Fibroblast of the aortic adventitia (primary cell): ENCODE data around the gene ADD1. TPM values are rescaled to one million over a fixed set of nuclear protein-coding genes. Genes with fewer than 3 reads are reported as not detected.

Experiments used
- DNase-seq: peaks from one replicate; pipeline ENCODE4 v3.0.0-alpha.2; 2010; ENCODE audit warnings: low read depth
- H3K4me3 ChIP-seq: 2 replicates; pipeline ENCODE4 v1.5.1; 2011; ENCODE audit warnings: low read depth, mild to moderate bottlenecking, control low read depth, low read length, moderate library complexity
- total RNA-seq: library from RNA; depleted of rRNA; stranded (reverse); fragments of >200 nt; gene quantifications from 2 replicates; pipeline ENCODE4 v1.2.3, GENCODE V29; 2012; ENCODE audit warnings: low replicate concordance
- TF ChIP-seq, protein P1 (sequence below): IDR thresholded peaks from 2 replicates; pipeline ENCODE4 v1.5.1; 2011; ENCODE audit warnings: mild to moderate bottlenecking, low read length, control low read depth, inconsistent platforms; ENCODE audit not compliant: insufficient read depth

The ADD1 gene
- total RNA-seq, 1 donor: 168 TPM

DNA sequence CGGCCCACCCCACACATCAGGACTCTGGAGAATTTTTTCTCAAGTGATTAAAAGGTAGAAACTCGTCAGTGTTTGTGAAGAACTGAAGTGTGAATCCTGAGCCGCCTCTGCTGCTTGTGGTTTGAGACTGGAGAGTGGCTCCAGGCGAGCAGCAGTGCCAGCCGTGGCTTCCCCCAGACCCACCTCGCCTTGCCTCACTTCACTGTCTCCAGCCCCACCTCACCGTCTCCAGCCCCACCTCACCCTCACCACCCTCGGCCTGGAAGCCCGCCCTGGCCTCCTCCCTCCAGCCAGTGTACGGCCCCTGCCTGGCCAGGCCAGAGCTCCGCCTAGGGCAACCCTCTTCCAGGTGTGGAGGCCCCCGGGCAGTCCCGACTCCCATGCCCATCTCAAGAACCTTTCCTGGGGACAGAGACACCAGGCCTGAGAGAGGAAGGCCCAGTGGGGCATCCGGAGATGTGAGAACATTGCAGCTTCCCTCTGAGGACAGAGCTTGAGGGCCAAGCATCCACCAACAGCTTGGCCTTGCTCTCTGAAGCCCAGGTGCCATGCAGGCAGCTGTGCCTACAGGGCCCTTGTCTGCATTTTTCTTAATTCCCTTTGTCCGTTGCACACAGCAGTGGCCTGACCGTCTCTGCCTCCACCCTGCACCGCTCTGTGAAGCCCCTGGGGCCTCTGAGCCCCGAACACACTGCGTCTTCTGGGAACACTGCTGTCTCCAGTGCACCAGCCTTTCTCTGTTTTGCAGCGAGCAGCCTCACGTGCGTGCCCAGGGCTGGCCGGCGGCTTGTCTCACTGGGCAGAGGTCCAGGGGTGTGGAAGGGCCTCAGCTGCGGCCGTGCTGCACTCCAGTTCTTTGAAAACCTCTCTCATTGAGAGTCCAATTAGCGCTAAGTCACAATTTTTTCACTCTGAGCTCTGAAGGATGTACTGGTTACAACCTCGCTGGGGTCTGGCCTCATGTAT is 37.0 kb upstream of the ADD1 start:
- TF ChIP-seq, protein P1, sequence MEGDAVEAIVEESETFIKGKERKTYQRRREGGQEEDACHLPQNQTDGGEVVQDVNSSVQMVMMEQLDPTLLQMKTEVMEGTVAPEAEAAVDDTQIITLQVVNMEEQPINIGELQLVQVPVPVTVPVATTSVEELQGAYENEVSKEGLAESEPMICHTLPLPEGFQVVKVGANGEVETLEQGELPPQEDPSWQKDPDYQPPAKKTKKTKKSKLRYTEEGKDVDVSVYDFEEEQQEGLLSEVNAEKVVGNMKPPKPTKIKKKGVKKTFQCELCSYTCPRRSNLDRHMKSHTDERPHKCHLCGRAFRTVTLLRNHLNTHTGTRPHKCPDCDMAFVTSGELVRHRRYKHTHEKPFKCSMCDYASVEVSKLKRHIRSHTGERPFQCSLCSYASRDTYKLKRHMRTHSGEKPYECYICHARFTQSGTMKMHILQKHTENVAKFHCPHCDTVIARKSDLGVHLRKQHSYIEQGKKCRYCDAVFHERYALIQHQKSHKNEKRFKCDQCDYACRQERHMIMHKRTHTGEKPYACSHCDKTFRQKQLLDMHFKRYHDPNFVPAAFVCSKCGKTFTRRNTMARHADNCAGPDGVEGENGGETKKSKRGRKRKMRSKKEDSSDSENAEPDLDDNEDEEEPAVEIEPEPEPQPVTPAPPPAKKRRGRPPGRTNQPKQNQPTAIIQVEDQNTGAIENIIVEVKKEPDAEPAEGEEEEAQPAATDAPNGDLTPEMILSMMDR: no peak
- peak; percentile 64 for DNase-seq

DNA sequence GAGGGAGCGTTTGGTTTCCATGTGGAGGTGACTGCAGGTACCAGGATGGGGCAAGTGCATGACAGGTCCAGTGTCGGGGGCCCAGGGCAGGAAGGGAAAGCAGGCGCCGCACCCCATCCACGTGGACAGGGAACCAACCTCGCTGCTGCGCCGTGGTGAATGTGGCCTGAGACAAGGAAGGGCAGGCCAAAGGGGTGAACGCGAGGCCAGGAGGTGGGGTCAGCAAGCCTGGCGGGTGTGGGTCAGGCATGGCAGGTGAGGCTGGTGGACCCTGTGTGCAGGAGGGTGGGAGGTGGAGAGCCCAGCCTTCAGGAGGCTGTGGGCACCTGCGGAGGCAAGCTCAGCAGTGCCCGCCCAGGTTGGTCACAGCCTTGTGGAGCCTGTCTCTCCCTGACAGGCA is 36.1 kb upstream of the ADD1 start:
- no peak overlapping the region for H3K4me3 ChIP-seq
- no peak for DNase-seq
- TF ChIP-seq, protein P1: no peak

More for the DNA sequence above, 37.0 kb upstream of the ADD1 start:
- no peak overlapping the region for H3K4me3 ChIP-seq

DNA sequence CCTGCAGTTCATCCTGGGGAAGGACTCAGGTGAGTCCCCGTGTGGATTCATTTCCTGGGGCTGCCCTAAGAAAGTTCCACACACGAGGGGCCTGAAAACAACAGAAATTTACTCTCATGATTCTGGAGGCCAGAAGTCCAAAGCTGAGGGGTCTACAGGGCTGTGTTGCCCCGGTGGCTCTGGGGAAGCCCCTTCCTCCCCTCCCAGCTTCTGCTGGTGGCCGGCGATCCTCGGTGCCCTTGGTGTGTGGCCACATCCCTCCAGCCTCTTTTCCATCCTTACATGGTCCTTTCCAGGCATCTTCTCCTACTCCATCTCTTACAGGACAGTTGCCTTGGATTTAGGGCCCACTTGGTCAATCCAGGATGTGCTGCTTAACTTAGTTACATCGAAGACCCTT is 35.6 kb upstream of the ADD1 start:
- TF ChIP-seq, protein P1: no peak
- H3K4me3 ChIP-seq: no peak overlapping the region
- DNase-seq: no peak

DNA sequence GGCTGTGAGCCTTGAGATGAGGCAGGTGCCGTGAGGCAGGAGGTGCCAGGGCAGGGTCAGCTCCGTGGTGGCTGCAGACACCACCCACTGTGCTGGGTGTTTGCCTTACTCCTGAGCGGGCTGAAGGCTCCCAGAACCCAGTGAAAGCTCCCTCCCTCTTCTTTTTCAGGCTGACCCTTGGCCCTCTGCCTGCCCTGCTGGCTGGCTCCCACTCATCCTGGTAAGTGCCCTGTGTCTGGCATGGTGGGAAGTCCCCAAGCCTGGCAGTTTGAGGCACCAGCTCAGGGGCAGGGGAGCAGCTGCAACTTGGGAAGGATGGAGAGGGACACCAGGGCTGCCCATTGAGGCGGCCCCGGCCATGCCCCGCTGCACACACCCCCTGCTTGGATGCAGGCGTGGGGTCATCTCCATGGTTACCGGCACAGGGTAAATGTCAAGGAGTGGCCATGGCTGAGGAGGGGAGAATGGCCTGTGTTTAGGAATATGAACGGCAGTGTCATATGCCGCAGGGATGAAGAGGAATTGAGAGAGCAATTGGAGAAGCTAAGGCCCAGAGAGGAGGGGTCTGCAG is 33.9 kb upstream of the ADD1 start:
- H3K4me3 ChIP-seq: no peak overlapping the region
- TF ChIP-seq, protein P1: no peak
- DNase-seq: no peak

DNA sequence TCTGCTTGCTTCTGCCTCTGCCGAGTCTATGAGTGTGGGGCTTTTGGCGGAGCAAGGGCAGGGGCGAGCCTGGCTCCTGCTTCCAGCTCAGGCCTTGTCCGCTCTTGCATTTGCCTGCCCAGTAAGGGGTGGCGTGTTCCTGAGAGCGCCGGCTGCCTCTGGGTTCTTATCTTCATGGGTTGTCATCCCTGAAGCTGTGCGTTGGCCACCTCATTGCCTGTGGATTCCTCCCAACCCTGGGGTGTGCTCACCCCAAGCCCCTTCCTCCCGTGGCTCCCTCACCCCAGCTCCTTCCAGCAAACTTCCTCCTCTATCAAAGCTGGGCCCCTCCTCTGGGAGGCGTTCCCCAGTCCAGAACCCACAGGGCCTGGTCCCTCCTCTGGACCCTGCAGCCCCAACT is 33.3 kb upstream of the ADD1 start:
- TF ChIP-seq, protein P1: no peak
- no peak for DNase-seq
- no peak overlapping the region for H3K4me3 ChIP-seq

DNA sequence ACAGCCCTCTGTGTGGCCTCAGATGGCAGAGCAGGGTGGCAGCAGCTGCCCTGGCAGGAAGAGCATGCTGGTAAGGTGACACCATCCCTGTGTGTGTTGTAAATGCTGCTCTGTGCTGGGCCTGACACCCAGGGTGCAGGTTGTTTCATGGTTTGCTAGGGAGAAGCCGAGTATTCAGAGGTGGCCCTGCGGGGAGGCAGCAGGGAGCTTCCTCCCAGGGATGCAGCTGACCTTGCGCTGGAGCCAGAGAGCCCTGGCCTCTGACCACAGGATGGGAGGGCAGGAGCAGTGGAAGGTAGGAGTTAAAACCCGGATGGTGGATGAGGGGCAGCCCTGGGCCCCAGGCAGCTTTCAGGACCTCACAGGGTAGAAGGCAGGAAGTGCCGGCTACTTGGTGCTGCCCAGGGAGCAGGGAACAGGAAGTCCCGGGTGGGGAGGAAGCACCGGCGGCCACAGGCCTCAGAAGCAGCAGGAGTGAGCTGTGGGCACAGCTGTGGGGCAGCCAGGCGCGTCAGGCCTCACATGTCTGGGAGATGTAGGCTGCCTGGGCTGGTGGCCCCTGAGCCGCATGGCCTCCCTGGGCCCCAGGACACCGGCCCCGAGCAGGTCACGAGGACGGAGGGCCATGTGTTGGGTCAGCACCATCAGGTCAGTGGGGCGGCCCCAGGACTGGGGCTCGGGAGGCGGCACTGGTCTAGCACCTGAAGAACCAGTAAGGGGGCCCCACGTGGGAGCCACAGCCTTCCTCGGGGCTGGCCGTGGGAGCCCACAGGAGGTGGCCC is 31.6 kb upstream of the ADD1 start:
- peak; percentile 20 for DNase-seq
- TF ChIP-seq, protein P1: no peak
- H3K4me3 ChIP-seq: peak overlapping the region; percentile 22
